ENCODE measurements around the gene TOR3A. TPM values are rescaled to one million over a fixed set of nuclear protein-coding genes. Genes with fewer than 3 reads are reported as not detected.

The TOR3A gene
- total and polyA plus RNA-seq, 2 donors (not counting 1 experiment from before 2014, with no cell fraction given) = 24.0 to 62.1 TPM

DNA sequence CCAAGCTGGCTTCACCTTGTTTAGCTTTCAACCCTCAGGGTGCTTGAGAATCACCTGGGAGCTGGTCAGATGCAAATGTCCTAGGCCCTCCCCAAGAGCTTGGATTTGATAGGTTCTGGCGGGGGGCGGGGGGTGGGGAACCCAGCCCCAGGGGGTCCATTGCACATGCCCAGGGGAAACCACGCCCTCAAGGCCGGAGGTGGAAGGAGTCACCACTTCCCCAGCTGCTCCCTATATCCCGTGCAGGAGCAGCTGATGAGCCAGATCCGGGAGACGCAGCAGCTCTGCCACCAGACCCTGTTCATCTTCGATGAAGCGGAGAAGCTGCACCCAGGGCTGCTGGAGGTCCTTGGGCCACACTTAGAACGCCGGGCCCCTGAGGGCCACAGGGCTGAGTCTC lies 5.8 kb downstream of the TOR3A start:
- no peak for DNase-seq (ENCODE audit: low read depth in 2 of 2)
- no peak overlapping the region for H3K4me3 ChIP-seq (replicated peaks in 1 of 4; ENCODE audit: control extremely low read depth in 1 of 4, insufficient read depth in 1 of 4, low read depth in 3 of 4, low read length in 4 of 4)
- no peaks in the 10 kb centered on the region for H4K20me1 ChIP-seq (ENCODE audit: control insufficient read depth, extremely low read depth, insufficient read depth, low read length)
- H3K4me1 ChIP-seq (ENCODE audit: control insufficient read depth, extremely low read depth, insufficient read depth, low read length) = peaks cover 15% of the 10 kb centered on the region
- H2AFZ ChIP-seq (ENCODE audit: low read length) = no peak overlapping the region
- no peaks in the 10 kb centered on the region for H3K27me3 ChIP-seq (ENCODE audit: control insufficient read depth, insufficient read depth, low read length)
- H3K79me2 ChIP-seq (ENCODE audit: control insufficient read depth, insufficient read depth, low read length) = peaks cover 14% of the 10 kb centered on the region
- no peak overlapping the region for H3K9ac ChIP-seq (ENCODE audit: insufficient read depth, low read length)
- no peaks in the 10 kb centered on the region for H3K9me3 ChIP-seq (ENCODE audit: control insufficient read depth, insufficient read depth, low read depth, low read length)
- TF ChIP-seq, protein P1, sequence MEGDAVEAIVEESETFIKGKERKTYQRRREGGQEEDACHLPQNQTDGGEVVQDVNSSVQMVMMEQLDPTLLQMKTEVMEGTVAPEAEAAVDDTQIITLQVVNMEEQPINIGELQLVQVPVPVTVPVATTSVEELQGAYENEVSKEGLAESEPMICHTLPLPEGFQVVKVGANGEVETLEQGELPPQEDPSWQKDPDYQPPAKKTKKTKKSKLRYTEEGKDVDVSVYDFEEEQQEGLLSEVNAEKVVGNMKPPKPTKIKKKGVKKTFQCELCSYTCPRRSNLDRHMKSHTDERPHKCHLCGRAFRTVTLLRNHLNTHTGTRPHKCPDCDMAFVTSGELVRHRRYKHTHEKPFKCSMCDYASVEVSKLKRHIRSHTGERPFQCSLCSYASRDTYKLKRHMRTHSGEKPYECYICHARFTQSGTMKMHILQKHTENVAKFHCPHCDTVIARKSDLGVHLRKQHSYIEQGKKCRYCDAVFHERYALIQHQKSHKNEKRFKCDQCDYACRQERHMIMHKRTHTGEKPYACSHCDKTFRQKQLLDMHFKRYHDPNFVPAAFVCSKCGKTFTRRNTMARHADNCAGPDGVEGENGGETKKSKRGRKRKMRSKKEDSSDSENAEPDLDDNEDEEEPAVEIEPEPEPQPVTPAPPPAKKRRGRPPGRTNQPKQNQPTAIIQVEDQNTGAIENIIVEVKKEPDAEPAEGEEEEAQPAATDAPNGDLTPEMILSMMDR (conservative IDR thresholded peaks at IDR 0.05 in 1 of 2, IDR thresholded peaks at IDR 0.05 in 1 of 2; ENCODE audit: low read depth in 1 of 2, low read length in 2 of 2) = no peak
- no peak for TF ChIP-seq EZH2 (IDR thresholded peaks at IDR 0.05; ENCODE audit: low read length, missing control alignments)
- H3K27ac ChIP-seq (ENCODE audit: insufficient read depth, low read length) = no peak overlapping the region
- no peak overlapping the region for H3K4me2 ChIP-seq (ENCODE audit: extremely low read depth, insufficient read depth, low read length)
- H3K36me3 ChIP-seq (ENCODE audit: control insufficient read depth, insufficient read depth, low read length) = peaks cover 11% of the 10 kb centered on the region

DNA sequence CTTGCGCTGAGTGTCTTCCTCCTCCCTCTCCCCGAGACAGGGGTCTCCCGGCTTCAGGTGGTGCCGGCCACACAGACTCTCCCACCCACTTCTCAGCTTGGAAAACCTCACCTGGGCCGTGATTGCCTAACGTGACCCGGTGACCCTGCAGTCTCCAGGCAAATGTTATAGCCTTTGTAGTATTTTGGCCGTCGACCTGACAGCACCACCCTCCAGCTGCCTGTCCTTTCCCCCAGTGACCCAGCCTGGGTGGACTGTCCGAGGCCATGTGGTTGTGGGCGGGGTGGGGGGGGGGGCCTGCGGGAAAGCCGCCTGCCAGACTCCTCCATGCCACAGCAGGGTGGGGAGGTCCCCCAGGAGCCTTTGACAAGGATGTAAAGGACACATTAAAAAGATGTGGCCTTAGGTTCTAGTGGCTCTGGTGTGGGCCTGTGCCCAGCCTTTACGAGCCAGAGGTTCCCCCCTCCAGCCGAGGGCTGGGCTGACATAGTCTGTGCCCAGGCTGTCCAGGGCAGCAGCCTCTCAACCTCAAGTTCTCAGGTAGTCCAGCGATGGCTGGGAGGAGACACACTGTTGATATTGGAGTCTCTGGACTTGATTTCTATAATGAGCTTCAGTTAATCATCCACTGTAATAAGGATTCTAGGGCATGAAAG lies 8.1 kb downstream of the TOR3A start:
- Histone ChIP-seq H3K9ac (ENCODE audit: insufficient read depth, low read length) (no peak overlapping the region), H3K4me1 (ENCODE audit: control insufficient read depth, extremely low read depth, insufficient read depth, low read length) (peaks cover 13% of the 10 kb centered on the region), H3K4me2 (ENCODE audit: extremely low read depth, insufficient read depth, low read length) (no peak overlapping the region), H3K79me2 (ENCODE audit: control insufficient read depth, insufficient read depth, low read length) (no peaks in the 10 kb centered on the region), H3K27ac (ENCODE audit: insufficient read depth, low read length) (no peak overlapping the region), H3K9me3 (ENCODE audit: control insufficient read depth, insufficient read depth, low read depth, low read length) (no peaks in the 10 kb centered on the region), H3K4me3 (replicated peaks in 1 of 4; ENCODE audit: control extremely low read depth in 1 of 4, insufficient read depth in 1 of 4, low read depth in 3 of 4, low read length in 4 of 4) (no peak overlapping the region), H2AFZ (ENCODE audit: low read length) (no peak overlapping the region), H3K36me3 (ENCODE audit: control insufficient read depth, insufficient read depth, low read length) (peaks cover 19% of the 10 kb centered on the region), H3K27me3 (ENCODE audit: control insufficient read depth, insufficient read depth, low read length) (no peaks in the 10 kb centered on the region), H4K20me1 (ENCODE audit: control insufficient read depth, extremely low read depth, insufficient read depth, low read length) (no peaks in the 10 kb centered on the region)
- TF ChIP-seq, protein P1 (conservative IDR thresholded peaks at IDR 0.05 in 1 of 2, IDR thresholded peaks at IDR 0.05 in 1 of 2; ENCODE audit: low read depth in 1 of 2, low read length in 2 of 2) = no peak
- TF ChIP-seq EZH2 (IDR thresholded peaks at IDR 0.05; ENCODE audit: low read length, missing control alignments) = no peak
- DNase-seq (ENCODE audit: low read depth in 2 of 2) = no peak

DNA sequence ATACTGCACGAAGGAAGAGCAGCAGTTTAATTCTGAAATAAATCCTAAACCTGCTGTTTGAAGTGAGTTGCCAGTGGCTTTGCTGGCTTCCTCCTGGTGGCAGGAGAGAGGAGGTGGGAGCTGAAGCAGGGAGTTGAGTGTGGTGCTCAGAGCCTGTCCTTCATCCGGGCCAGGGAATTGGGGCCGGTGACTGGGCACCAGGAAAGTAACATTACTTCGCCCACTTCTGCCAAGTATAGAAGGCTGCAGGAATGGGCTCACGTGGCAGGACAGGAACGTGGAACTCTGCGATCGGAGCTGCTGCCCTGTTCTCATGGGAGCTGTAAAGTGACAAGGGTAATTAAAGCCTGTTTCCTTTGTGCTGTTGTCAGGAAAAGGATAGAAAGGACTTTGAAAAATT lies 8.7 kb downstream of the TOR3A start:
- DNase-seq (ENCODE audit: low read depth in 2 of 2) = no peak
- H2AFZ ChIP-seq (ENCODE audit: low read length) = no peak overlapping the region
- no peaks in the 10 kb centered on the region for H3K27me3 ChIP-seq (ENCODE audit: control insufficient read depth, insufficient read depth, low read length)
- H3K9ac ChIP-seq (ENCODE audit: insufficient read depth, low read length) = no peak overlapping the region
- no peaks in the 10 kb centered on the region for H3K79me2 ChIP-seq (ENCODE audit: control insufficient read depth, insufficient read depth, low read length)
- H3K4me3 ChIP-seq (replicated peaks in 1 of 4; ENCODE audit: control extremely low read depth in 1 of 4, insufficient read depth in 1 of 4, low read depth in 3 of 4, low read length in 4 of 4) = no peak overlapping the region
- H3K4me1 ChIP-seq (ENCODE audit: control insufficient read depth, extremely low read depth, insufficient read depth, low read length) = peaks cover 13% of the 10 kb centered on the region
- no peaks in the 10 kb centered on the region for H4K20me1 ChIP-seq (ENCODE audit: control insufficient read depth, extremely low read depth, insufficient read depth, low read length)
- TF ChIP-seq, protein P1 (conservative IDR thresholded peaks at IDR 0.05 in 1 of 2, IDR thresholded peaks at IDR 0.05 in 1 of 2; ENCODE audit: low read depth in 1 of 2, low read length in 2 of 2) = peak in 1 of 2 donors; percentile 11
- TF ChIP-seq EZH2 (IDR thresholded peaks at IDR 0.05; ENCODE audit: low read length, missing control alignments) = no peak
- H3K9me3 ChIP-seq (ENCODE audit: control insufficient read depth, insufficient read depth, low read depth, low read length) = no peaks in the 10 kb centered on the region
- H3K4me2 ChIP-seq (ENCODE audit: extremely low read depth, insufficient read depth, low read length) = no peak overlapping the region
- no peak overlapping the region for H3K27ac ChIP-seq (ENCODE audit: insufficient read depth, low read length)
- peaks cover 18% of the 10 kb centered on the region for H3K36me3 ChIP-seq (ENCODE audit: control insufficient read depth, insufficient read depth, low read length)
